HEK293 (cell line): Measurements from ENCODE around the gene D2HGDH.
"Not testable (repeated sequence)": the region's sequence is repeated elsewhere in the genome, so short reads cannot be mapped to it uniquely, and the experiment has no call there.

Experiments
- CTCF ChIA-PET: fragments of 350-600 bp; formaldehyde crosslinking; extraction: SDS; loops from one replicate; lab custom pipeline; 2021; ENCODE audit warnings: antibody characterized with exemption; lab: Yijun Ruan, JAX
- POLR2A ChIA-PET: fragments of 300-600 bp; formaldehyde crosslinking; extraction: SDS; loops from one replicate; lab custom pipeline; 2020; ENCODE audit warnings: antibody characterized with exemption, inconsistent platforms; lab: Yijun Ruan, JAX
- H3K27ac ChIP-seq: fragments of 200-500 bp; sonication (Bioruptor generic); 2 replicates; pipeline ENCODE4 v1.5.1; 2014; ENCODE audit warnings: low read depth, low read length, control low read depth, inconsistent platforms; ENCODE audit errors: extremely low read depth
- H3K36me3 ChIP-seq, 2 experiments: fragments of 200-500 bp in 1 of 2; sonication (Bioruptor generic) in 1 of 2; 1 replicate in 1 of 2; 2 replicates in 1 of 2; pipeline ENCODE4 v1.5.1; 2014 to 2017; ENCODE audit warnings: inconsistent platforms in 2 of 2, low read length in 2 of 2; ENCODE audit not compliant: control insufficient read depth in 2 of 2, insufficient read depth in 1 of 2
- H3K4me1 ChIP-seq: fragments of 200-500 bp; sonication (Bioruptor generic); 2 replicates; pipeline ENCODE4 v1.5.1; 2014; ENCODE audit warnings: mild to moderate bottlenecking, low read length, inconsistent platforms; ENCODE audit not compliant: control insufficient read depth, insufficient read depth
- H3K4me3 ChIP-seq: 2 replicates; pipeline ENCODE4 v1.5.1; 2011; ENCODE audit warnings: low read depth, mild to moderate bottlenecking, control low read depth, low read length, moderate library complexity
- H3K9me3 ChIP-seq: fragments of 200-500 bp; sonication (Bioruptor generic); 2 replicates; pipeline ENCODE4 v1.5.1; 2014; ENCODE audit warnings: low read depth, low read length, inconsistent platforms; ENCODE audit not compliant: control insufficient read depth, insufficient read depth
- GLIS2 ChIP-seq: fragments of 450-650 bp; formaldehyde crosslinking; IDR thresholded peaks from 2 replicates; pipeline ENCODE4 v1.5.1; 2016; ENCODE audit warnings: missing biosample characterization, missing genetic modification characterization
- KLF1 ChIP-seq: fragments of 450-650 bp; formaldehyde crosslinking; IDR thresholded peaks from 2 replicates; pipeline ENCODE4 v1.5.1; 2016; ENCODE audit warnings: missing biosample characterization, missing genetic modification characterization
- WT1 ChIP-seq: fragments of 450-650 bp; formaldehyde crosslinking; IDR thresholded peaks from 2 replicates; pipeline ENCODE4 v1.5.1; 2016; ENCODE audit warnings: missing biosample characterization, missing genetic modification characterization
- ZNF132 ChIP-seq: fragments of 450-650 bp; formaldehyde crosslinking; IDR thresholded peaks from 2 replicates; pipeline ENCODE4 v1.5.1; 2017; ENCODE audit warnings: missing biosample characterization, missing genetic modification characterization, borderline replicate concordance
- ZNF146 ChIP-seq: fragments of 450-650 bp; formaldehyde crosslinking; IDR thresholded peaks from 2 replicates; pipeline ENCODE4 v1.5.1; 2016; ENCODE audit warnings: missing biosample characterization, missing genetic modification characterization
- ZNF350 ChIP-seq: fragments of 450-650 bp; formaldehyde crosslinking; IDR thresholded peaks from 2 replicates; pipeline ENCODE4 v1.5.0; 2017; ENCODE audit warnings: missing biosample characterization, mild to moderate bottlenecking, missing genetic modification characterization
- ZNF362 ChIP-seq: fragments of 450-650 bp; formaldehyde crosslinking; IDR thresholded peaks from 2 replicates; pipeline ENCODE4 v1.5.1; 2016; ENCODE audit warnings: missing biosample characterization, missing genetic modification characterization
- ZNF561 ChIP-seq: fragments of 450-650 bp; IDR thresholded peaks from 2 replicates; pipeline ENCODE4 v1.5.1; 2018; ENCODE audit warnings: missing biosample characterization, missing genetic modification characterization, borderline replicate concordance

D2HGDH gene

GRCh38 chr2:241817126-241817820, 82.8 kb downstream of the D2HGDH start (continued):
- TF ChIP-seq ZNF146 (tag by site-specific recombination) (no peak), GLIS2 (tag by site-specific recombination) (no peak), ZNF362 (tag by site-specific recombination) (no peak), ZNF350 (no peak), WT1 (tag by site-specific recombination) (no peak), ZNF561 (tag by site-specific recombination) (no peak), ZNF132 (tag by site-specific recombination) (no peak), KLF1 (no peak)

DNA sequence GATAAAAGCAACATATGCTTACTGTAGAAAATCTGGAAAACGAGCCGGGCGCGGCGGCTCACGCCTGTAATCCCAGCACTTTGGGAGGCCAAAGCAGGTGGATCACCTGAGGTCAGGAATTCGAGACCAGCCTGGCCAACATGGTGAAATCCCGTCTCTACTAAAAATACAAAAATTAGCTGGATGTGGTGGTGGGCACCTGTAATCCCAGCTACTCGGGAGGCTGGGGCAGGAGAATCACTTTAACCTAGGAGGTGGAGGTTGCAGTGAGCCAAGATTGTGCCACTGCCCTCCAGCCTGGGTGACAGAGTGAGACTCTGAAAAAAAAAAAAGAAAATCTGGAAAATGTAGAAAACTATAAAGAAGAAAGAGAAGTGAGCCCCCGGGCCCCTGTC, 83.4 kb downstream of the D2HGDH start:
- H3K4me1 ChIP-seq, H3K4me3 ChIP-seq, H3K9me3 ChIP-seq, H3K27ac ChIP-seq, H3K36me3 ChIP-seq, CTCF ChIA-PET: not testable (repeated sequence)
- POLR2A ChIA-PET, result interaction anchor here (0.7 kb wide), 1 partner anchor 477 kb away, joined by 3 read pairs; no protein-coding TSS in a partner anchor
